ENCODE results near the gene CELSR1.

CELSR1 gene

DNA sequence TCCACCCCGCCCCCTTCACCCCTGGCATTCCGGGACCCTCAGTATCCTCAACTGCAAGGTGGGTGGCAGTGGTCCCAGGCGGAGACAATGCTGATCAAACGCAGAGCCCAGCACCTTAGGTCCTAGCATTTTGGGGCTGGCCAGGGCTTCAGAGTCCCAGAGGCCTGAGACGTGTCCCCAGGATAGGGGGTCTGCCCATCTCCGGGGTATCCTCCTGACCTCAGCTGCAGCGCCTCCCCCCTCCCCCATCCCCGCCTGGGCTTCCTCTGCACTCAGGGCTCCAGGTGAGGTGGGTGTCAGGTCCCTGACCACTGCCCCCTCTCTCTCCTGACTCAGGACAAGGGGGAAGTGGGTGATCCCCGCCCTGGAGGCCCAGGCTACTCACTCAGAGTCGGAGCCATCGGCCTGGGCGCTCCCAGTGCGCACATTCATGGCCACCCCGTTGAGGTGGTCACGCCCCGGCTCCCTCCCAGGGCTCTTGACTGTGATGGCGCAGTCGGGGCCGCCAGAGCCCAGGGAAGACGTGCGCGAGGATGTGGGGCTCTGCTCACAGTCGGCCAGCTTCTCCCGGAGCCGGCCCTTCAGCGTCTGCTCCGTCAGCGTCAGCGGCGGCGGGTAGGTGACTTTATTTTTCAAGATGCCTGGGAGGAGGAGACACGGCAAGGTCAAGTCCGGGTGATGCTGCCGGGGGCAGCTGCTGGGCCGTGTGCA, 173.7 kb downstream of the CELSR1 start:
- no peak for DNase-seq
- no peaks in the 10 kb centered on the region for H3K27me3 ChIP-seq (replicated peaks)
- no peak overlapping the region for H3K4me3 ChIP-seq (ENCODE audit: low read depth, low read length)
- TF ChIP-seq, protein P1, sequence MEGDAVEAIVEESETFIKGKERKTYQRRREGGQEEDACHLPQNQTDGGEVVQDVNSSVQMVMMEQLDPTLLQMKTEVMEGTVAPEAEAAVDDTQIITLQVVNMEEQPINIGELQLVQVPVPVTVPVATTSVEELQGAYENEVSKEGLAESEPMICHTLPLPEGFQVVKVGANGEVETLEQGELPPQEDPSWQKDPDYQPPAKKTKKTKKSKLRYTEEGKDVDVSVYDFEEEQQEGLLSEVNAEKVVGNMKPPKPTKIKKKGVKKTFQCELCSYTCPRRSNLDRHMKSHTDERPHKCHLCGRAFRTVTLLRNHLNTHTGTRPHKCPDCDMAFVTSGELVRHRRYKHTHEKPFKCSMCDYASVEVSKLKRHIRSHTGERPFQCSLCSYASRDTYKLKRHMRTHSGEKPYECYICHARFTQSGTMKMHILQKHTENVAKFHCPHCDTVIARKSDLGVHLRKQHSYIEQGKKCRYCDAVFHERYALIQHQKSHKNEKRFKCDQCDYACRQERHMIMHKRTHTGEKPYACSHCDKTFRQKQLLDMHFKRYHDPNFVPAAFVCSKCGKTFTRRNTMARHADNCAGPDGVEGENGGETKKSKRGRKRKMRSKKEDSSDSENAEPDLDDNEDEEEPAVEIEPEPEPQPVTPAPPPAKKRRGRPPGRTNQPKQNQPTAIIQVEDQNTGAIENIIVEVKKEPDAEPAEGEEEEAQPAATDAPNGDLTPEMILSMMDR (IDR thresholded peaks at IDR 0.05; ENCODE audit: low read depth, low read length, missing control alignments): no peak
- no peaks in the 10 kb centered on the region for H3K36me3 ChIP-seq (replicated peaks)
- in situ Hi-C loops (cut with HindIII; ENCODE audit: low pct_ligation_motif_present, low sequenced_read_pairs): no loop called here
- no peak overlapping the region for H3K27ac ChIP-seq

DNA sequence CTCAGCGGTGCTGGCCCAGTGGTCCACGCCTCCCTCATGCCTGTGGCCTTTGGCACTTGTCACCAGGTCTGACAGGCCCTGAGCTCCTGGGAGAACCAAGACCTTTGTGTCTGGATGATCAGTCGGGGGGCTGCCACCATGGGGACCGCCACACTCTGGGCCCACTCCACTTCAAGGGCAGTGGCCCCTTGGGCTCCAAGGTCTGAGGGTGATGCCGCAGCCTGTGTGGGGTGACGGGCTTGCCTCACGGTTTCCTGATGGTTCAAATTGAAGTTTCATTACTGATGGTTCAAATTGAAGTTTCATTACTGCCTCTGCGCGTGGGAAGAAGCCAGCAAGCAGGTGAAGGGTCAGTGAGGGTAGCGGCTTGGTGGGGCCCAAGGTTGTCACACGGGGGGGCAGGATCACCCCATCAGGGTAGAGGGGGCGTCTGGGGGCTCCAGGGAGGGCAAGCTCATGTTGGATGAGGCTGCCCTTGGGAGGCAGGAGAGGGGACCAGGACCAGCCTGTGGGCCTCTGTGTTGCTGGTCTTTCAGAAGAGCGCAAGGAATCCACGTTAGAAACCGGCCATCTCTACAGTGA, 174.4 kb downstream of the CELSR1 start:
- in situ Hi-C loops (cut with HindIII; ENCODE audit: low pct_ligation_motif_present, low sequenced_read_pairs): no loop called here
- TF ChIP-seq, protein P1 (IDR thresholded peaks at IDR 0.05; ENCODE audit: low read depth, low read length, missing control alignments): no peak
- Histone ChIP-seq H3K27me3 (replicated peaks) (no peaks in the 10 kb centered on the region), H3K27ac (no peak overlapping the region), H3K4me3 (ENCODE audit: low read depth, low read length) (no peak overlapping the region), H3K36me3 (replicated peaks) (no peaks in the 10 kb centered on the region)
- no peak for DNase-seq

DNA sequence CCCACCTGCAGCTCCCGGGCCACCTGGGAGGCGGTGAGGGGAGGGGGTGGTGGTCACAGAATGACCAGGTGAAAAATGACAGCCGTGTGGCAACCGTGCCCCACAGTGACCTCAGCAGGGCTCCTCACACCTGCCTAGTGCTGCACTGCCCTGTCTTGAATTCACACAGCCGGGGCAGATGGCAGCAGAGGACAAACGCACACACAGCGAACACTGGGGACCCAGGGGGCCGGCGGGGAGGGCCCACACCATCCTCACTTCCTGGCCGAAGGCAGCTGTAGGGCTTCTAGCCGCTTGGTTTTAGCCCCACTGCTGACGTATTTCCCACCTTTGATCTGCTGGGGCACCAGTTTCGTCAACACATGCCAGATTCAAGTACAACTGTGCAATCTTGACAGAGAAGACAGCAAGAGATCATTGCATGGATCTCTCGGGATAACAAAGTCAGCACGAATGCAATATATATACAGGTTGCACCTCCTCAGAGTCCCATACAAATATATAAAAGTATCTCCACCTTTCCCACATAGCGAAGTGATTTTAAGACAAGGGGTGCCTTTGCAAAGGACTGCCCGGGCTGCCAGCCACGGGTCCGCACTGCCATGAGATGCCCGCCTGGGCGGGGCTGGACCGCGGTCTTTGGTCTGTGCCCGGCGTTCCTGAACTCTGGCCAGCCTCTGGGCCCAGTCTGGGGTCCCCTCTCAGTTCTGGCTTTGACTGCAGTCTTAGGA, 175.1 kb downstream of the CELSR1 start:
- in situ Hi-C loops (cut with HindIII; ENCODE audit: low pct_ligation_motif_present, low sequenced_read_pairs): no loop called here
- Histone ChIP-seq H3K27me3 (replicated peaks) (no peaks in the 10 kb centered on the region), H3K4me3 (ENCODE audit: low read depth, low read length) (no peak overlapping the region), H3K36me3 (replicated peaks) (no peaks in the 10 kb centered on the region), H3K27ac (no peak overlapping the region)
- TF ChIP-seq, protein P1 (IDR thresholded peaks at IDR 0.05; ENCODE audit: low read depth, low read length, missing control alignments): no peak
- DNase-seq: no peak

DNA sequence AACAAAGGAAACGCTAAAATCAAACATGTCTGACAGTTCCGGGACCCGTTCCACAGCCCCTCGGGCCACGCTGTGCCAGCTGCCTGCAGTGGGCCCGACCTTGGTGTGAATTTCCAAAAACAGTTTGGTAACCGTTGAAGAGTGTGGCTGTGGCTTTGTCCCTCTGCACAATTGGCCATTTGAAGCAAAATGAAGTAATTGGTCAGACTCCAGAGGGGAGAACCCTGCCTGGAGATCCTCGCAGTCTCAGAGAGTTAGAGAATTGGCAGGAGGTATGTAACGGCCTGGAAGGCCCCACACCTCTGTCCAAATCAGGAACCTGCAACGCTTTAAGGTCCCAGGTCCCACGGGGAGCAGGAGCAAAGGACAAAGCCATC, 175.6 kb downstream of the CELSR1 start:
- H3K36me3 ChIP-seq (replicated peaks): no peaks in the 10 kb centered on the region
- no peak overlapping the region for H3K4me3 ChIP-seq (ENCODE audit: low read depth, low read length)
- DNase-seq: no peak
- in situ Hi-C loops (cut with HindIII; ENCODE audit: low pct_ligation_motif_present, low sequenced_read_pairs): no loop called here
- H3K27ac ChIP-seq: no peak overlapping the region
- TF ChIP-seq, protein P1 (IDR thresholded peaks at IDR 0.05; ENCODE audit: low read depth, low read length, missing control alignments): no peak
- H3K27me3 ChIP-seq (replicated peaks): no peaks in the 10 kb centered on the region

DNA sequence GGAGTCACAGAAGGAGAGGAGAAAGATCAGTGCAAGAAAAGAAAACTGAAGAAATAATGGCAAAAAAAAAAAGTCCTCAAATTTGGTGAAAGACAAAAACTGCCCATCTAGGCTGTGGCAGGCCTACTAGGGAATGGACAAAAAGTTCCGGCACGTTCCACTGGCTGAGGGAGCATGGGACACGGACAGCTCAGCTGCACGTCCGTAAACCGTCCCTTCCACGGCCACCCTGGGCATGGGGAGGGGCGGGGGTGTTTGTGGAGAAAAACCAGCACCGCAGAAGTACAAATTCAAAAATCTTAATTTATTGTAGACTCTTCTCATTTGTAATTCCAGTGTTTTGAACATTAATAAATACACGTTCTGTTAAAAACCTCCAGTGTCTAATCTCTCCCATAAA, 176.5 kb downstream of the CELSR1 start:
- in situ Hi-C loops (cut with HindIII; ENCODE audit: low pct_ligation_motif_present, low sequenced_read_pairs): no loop called here
- DNase-seq: no peak

More for the DNA sequence above, 176.5 kb downstream of the CELSR1 start:
- no peak overlapping the region for H3K4me3 ChIP-seq (ENCODE audit: low read depth, low read length)
- no peak overlapping the region for H3K27ac ChIP-seq
- H3K36me3 ChIP-seq (replicated peaks): peaks cover under 1% of the 10 kb centered on the region
- TF ChIP-seq, protein P1 (IDR thresholded peaks at IDR 0.05; ENCODE audit: low read depth, low read length, missing control alignments): no peak
- H3K27me3 ChIP-seq (replicated peaks): no peaks in the 10 kb centered on the region

Measured in brain microvascular endothelial cell (primary cell).